Aorta (tissue), 5 donors: ENCODE results near the gene SYTL3. TPM values are rescaled to one million over a fixed set of nuclear protein-coding genes. Genes with fewer than 3 reads are reported as not detected.

Experiments used
- ATAC-seq: fragments of 200-7000 bp; cut with Tn5 transposase; one replicate; pipeline ENCODE4 v1.9.1; 2022; ENCODE audit warnings: moderate library complexity; ENCODE audit not compliant: low FRiP score
- DNase-seq, 2 donors: peaks; one replicate each; pipeline ENCODE4 v3.0.0-alpha.2; 2020
- H3K27ac ChIP-seq, 2 donors: one replicate each; pipeline ENCODE4 v1.5.1; 2013; ENCODE audit warnings: low read length in 2 of 2, mild to moderate bottlenecking in 2 of 2, moderate library complexity in 2 of 2, control low read depth in 1 of 2, inconsistent platforms in 1 of 2, low read depth in 1 of 2
- H3K27me3 ChIP-seq, 2 donors: one replicate each; pipeline ENCODE4 v1.6.1; 2013; ENCODE audit warnings: control low read depth in 1 of 2, low read length in 1 of 2, mild to moderate bottlenecking in 1 of 2, moderate library complexity in 1 of 2; ENCODE audit not compliant: insufficient read depth in 2 of 2, control insufficient read depth in 1 of 2
- H3K36me3 ChIP-seq, 2 donors: one replicate each; pipeline ENCODE4 v1.6.1; 2013; ENCODE audit warnings: control low read depth in 1 of 2, low read length in 1 of 2, mild to moderate bottlenecking in 1 of 2; ENCODE audit not compliant: insufficient read depth in 2 of 2, control insufficient read depth in 1 of 2
- H3K4me1 ChIP-seq, 2 donors: one replicate each; pipeline ENCODE4 v1.6.1; 2013; ENCODE audit warnings: low read length in 2 of 2, control low read depth in 1 of 2, mild to moderate bottlenecking in 1 of 2, moderate library complexity in 1 of 2; ENCODE audit not compliant: insufficient read depth in 2 of 2, control insufficient read depth in 1 of 2
- H3K4me3 ChIP-seq, 2 donors: one replicate each; pipeline ENCODE4 v1.5.1; 2013; ENCODE audit warnings: low read length in 2 of 2, control low read depth in 1 of 2, mild to moderate bottlenecking in 1 of 2
- H3K9me3 ChIP-seq: one replicate; pipeline ENCODE4 v1.6.1; 2013; ENCODE audit warnings: mild to moderate bottlenecking, low read length; ENCODE audit not compliant: control insufficient read depth
- WGBS, 2 donors: extraction: QIAGEN DNeasy Blood & Tissue Kit; methylation state at CpG; one replicate each; pipeline ENCODE4 v1.1.7; 2013; 5-methylcytosine and 5-hydroxymethylcytosine counted together
- intact Hi-C, 2 donors: fragments of 100-400 bp; cut with DNase I; formaldehyde crosslinking; loops; one replicate each; pipeline versions ENCODE4 v1.14.2 to v1.15.0; 2022
- polyA plus RNA-seq, 2 donors: library from polyadenylated mRNA; stranded (reverse); fragments of 200-250 nt; gene quantifications; one replicate each; pipeline ENCODE4 v1.2.3, GENCODE V29; 2013
- total RNA-seq, 2 donors: library from RNA; stranded (reverse); fragmentation: NEBNext Ultra II Directional; extraction: Animal tissue kit (Norgen Biotek cat#: 25700); gene quantifications; one replicate each; pipeline ENCODE4 v1.2.1, GENCODE V29; 2021
- donor health status: healthy with polysubstance abuse.
- donor health status: Bipolar disorder and iron deficiency.
- donor health status: DM: no; HTN: no; CAD: no.
- donor health status: DM: no; HTN: no; CAD: no.
- donor health status: DM: yes; HTN: yes; CAD: no.

Gene SYTL3
- total and polyA plus RNA-seq, 4 donors: 0.64 to 4.7 (median 2.4) TPM

DNA sequence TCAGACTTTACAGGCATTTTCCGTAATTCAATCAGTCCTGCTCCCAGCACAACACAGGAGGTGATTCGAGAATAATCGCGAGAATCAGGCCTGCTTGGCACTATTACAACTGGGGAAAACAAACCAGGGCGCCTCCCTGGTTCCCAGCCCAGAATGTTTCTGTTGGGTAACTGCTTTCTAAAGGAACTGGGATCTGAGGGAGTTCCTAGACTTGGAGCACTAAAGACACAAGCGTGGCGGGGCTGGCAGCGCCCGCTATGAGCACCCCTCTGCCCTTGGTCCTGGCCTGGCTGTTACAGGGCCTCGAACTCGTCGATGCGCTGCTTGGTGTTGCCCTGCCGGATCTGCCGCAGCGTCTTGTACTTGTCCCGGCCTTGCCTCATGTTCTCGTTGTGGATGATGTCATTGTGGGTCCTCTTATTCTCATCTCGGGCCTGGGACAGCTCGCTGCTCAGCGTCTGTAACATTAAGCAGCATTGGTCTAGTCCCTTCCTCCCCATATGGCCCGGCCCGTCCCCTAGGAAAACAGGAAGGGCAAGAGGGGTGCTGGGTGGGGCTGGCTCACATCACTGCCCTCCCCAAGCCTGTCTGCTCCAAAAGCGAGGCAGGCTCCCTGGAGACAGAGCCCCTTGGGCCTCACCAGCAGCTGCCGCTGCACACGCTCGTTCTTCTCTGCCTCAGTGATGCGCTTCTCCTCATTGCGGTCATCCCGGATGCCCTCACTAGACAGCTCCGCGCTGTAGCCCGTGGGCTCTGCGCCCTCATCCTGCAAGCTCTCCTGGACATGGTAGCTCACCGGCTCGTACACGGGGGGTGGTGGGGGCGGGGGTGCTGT, 117.0 kb downstream of the SYTL3 start:
- DNase-seq: no peak
- peaks cover 0 to 7% of the 10 kb centered on the region in 2 donors for H3K36me3 ChIP-seq

DNA sequence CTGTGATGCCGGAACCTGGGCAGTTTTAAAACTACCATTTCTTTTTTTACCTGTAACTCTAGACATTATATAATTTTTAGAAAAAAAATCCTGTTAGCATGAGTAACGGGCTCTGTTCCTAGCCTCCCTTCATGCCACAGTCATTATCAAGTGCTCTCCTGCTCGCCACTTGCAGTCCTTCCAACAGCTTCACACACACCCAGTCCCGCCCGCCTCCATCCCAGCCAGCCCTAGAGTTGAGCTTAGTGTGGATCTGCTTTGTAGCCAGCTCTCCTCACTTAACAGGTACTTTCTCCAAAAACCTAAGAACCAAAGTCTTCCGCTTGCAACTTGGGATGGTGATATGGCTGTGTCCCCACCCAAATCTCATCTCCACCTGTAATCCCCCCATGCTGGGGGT, 117.9 kb downstream of the SYTL3 start:
- no peak overlapping the region for H3K4me3 ChIP-seq
- ATAC-seq (no peak), DNase-seq (no peak)
- no peaks in the 10 kb centered on the region for H3K4me1 ChIP-seq
- H3K27ac ChIP-seq: no peak overlapping the region
- 95 to 97% methylated on average over 6 of the region's 6 CpGs for whole genome bisulfite sequencing, 2 donors
- peaks cover 0 to 7% of the 10 kb centered on the region in 2 donors for H3K36me3 ChIP-seq
- H3K27me3 ChIP-seq: no peaks in the 10 kb centered on the region
- intact Hi-C loops: no loop called here
- H3K9me3 ChIP-seq: no peaks in the 10 kb centered on the region

More for the DNA sequence above, 117.0 kb downstream of the SYTL3 start:
- intact Hi-C loops: no loop called here
- Histone ChIP-seq H3K4me3 (no peak overlapping the region), H3K4me1 (no peaks in the 10 kb centered on the region), H3K27me3 (no peaks in the 10 kb centered on the region), H3K9me3 (no peaks in the 10 kb centered on the region), H3K27ac (no peak overlapping the region)
- 86 to 88% methylated on average over 38 of the region's 38 CpGs for WGBS, 2 donors
- ATAC-seq: no peak

DNA sequence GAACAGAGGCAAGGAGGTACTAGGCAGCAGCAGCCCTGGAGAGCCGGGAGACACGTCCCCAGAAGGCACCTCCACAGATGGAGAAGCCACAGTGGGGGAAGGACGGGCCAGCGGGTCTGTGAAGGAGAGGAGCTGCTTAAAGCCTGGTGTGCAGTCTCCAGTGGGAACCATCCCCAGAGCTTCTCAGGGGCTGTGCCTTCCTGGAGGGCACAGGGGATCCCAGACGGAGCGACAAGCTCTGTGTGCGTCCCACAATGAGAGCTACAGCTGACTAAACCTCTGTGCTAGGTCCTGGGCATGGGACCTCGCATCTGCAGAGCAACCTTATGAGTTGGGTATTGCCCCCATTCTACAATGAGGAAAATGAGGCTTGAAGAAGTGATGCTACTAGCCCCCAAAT, 118.6 kb downstream of the SYTL3 start:
- intact Hi-C loops: no loop called here
- DNase-seq (no peak), ATAC-seq (no peak)
- H3K4me3 ChIP-seq: no peak overlapping the region
- H3K9me3 ChIP-seq: no peaks in the 10 kb centered on the region
- H3K27me3 ChIP-seq: no peaks in the 10 kb centered on the region
- no peaks in the 10 kb centered on the region for H3K4me1 ChIP-seq
- WGBS, 2 donors: 90 to 95% methylated on average over 8 of the region's 8 CpGs
- H3K36me3 ChIP-seq: peaks cover 0 to 7% of the 10 kb centered on the region in 2 donors
- no peak overlapping the region for H3K27ac ChIP-seq

DNA sequence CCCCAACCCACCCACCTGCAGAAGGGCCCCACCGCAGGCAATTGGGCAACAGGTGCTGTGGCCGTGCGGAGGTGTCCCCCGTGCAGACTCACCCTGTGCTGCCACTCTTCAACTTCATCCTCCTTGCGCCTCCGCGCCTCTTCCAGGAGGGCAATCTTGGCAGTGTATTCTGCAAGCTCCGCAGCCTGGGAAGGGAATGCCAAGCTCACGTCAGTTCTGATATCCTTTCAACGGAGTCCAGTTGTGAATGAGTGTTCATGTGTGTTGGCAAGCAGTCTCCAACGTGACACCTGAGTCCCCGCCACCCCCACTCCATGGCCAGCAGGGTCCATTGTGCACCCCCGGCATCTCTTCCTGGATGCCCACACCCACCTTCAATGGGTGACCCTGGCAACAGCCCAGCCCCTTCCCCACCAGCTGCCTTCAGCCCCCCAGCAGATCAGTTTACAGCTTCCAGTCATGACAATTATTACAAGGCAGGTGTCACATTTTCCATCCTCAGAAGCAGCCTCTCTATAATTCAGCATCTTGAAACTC, 119.4 kb downstream of the SYTL3 start:
- no peak overlapping the region for H3K27ac ChIP-seq
- intact Hi-C loops: no loop called here
- no peak overlapping the region for H3K4me3 ChIP-seq
- WGBS, 2 donors: 89% methylated on average over 13 of the region's 13 CpGs
- no peaks in the 10 kb centered on the region for H3K27me3 ChIP-seq
- H3K4me1 ChIP-seq: no peaks in the 10 kb centered on the region
- peaks cover 0 to 7% of the 10 kb centered on the region in 2 donors for H3K36me3 ChIP-seq
- no peak for ATAC-seq
- DNase-seq: no peak
- no peaks in the 10 kb centered on the region for H3K9me3 ChIP-seq

DNA sequence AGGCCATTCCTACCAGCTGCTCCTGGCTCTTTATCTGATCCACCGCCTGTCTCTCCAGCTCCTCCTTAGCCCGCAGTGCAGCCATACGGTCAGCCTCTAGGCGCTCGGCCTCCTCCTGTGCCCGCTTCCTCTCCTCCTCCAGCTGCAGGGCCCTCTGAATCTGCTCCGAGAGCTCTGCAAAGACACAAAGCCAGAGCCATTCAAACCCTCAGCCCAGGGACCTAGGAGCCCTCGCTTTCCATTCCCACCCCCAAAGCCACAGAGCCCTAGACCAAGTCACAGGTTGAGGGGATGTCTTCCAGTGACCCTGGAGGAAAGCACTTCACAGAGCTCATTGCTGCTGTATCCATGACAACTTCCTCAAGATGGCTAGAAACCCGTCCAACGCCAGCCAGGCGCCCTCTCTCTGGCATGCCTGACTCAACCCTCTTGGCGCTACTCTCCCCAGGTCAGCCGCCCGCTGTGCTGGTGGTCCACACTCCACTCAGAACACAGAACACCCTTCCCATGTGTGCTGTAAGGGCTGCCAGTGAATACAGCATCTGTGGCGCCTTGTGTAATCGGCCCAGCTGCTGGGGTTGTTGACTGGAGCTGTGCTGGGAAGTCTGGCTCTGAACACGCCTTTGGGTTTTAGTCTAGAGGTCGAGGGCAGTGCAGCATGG, 120.0 kb downstream of the SYTL3 start:
- no peak overlapping the region for H3K27ac ChIP-seq
- H3K4me1 ChIP-seq: no peaks in the 10 kb centered on the region
- ATAC-seq (no peak), DNase-seq (no peak)
- no peaks in the 10 kb centered on the region for H3K9me3 ChIP-seq
- no peak overlapping the region for H3K4me3 ChIP-seq
- H3K27me3 ChIP-seq: no peaks in the 10 kb centered on the region
- intact Hi-C loops: no loop called here
- 88 to 89% methylated on average over 18 of the region's 18 CpGs for WGBS, 2 donors
- peaks cover 0 to 7% of the 10 kb centered on the region in 2 donors for H3K36me3 ChIP-seq

DNA sequence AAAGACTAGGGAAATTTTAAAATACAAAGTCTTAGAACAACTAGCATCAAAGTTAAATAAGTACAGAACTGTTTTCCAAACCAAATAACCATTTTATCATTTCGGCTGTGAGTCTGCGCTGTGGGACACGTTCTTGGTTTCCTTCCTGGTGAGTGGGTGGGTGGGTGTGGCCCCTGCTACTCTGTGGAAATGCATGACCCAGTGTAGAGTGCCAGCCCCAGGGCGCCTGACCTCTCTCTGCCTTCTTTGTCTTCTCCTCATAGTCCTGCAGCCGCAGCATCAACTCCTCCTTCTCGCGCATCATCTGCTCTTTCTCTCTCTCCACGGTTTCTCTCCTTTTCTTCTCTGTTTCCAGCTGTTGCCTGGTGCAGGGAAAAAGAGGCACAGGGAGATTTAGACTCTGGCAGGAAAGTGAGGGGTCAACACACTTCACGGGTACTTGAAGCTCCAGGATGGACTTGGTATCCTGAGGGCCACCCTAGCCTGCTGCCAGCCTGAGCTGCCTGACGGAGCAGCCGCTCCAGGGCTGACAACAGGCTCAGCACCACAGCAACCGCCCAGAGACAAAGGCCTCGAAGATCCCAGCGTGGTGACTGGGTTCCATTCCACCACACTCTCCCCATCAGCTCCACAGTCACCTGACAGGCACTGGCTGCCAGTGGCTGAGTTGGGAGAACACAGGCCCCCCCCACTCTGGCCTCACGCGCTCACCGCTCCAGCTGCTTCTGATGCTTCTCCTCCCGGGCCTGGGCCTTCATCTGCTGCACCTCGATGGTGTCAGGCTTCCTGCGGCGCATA, 120.9 kb downstream of the SYTL3 start:
- no peaks in the 10 kb centered on the region for H3K4me1 ChIP-seq
- H3K4me3 ChIP-seq: no peak overlapping the region
- no peak for ATAC-seq
- no peaks in the 10 kb centered on the region for H3K27me3 ChIP-seq
- intact Hi-C loops: no loop called here
- WGBS, 2 donors: 68 to 77% methylated on average over 21 of the region's 21 CpGs
- no peak for DNase-seq
- H3K36me3 ChIP-seq: peaks cover 0 to 7% of the 10 kb centered on the region in 2 donors
- H3K27ac ChIP-seq: no peak overlapping the region
- no peaks in the 10 kb centered on the region for H3K9me3 ChIP-seq

DNA sequence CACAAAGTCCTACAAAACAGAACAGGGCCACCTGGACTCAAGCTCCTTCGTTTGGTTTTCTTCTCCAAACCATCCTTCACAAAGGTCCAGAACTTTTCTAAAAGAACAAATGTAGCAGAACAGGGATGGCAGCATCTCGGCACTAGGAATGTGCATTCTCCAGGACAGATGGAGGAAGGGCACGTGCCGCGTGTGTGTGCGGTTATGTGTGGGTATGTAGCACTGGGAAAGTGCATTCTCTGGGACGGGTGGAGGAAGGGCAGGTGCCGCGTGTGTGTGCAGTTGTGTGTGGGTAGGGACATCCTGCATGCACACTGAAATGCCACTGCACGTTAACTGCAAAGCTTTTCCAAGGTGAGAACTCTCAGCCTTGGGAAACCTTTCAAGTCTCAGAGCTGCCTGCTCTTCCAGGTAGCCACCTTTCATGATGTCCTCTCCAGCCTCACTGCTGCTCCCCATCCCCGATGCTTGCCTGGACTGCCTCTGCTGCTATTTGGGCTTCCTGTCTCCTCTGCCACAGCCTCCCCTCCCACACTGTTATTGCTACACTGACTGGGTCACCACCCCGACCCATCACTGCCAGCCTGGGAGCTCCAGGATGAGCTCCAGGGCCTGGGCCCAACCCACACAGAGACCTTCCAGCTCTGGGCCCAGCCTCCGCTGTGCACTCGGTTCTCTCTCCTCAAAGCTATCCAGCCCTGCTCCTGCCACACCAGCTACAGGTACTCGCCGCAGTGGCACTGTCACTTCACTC, 121.7 kb downstream of the SYTL3 start:
- no peaks in the 10 kb centered on the region for H3K4me1 ChIP-seq
- ATAC-seq: no peak

DNA sequence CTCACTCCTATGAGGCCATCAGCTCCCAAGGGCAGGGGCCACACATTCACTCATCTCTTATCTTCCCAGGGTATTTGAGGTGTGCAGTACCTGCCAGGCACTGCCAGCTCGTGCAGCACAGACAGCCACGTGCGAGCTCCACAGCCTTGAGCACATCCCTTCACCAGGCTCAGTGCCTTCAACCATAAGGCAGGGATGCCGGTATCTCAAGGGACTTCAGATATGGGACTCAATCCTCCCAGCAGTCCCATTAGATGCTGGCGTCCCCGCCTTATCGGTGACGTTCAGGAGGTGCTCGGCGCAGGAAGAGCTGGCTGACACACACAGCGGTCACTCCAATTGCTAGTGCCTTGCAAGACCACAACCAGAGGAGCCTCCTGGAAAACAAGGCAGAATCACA, 122.3 kb downstream of the SYTL3 start:
- no peaks in the 10 kb centered on the region for H3K4me1 ChIP-seq
- no peak overlapping the region for H3K4me3 ChIP-seq
- WGBS, 2 donors: 93 to 94% methylated on average over 11 of the region's 11 CpGs
- no peak for DNase-seq
- ATAC-seq: no peak
- no peak overlapping the region for H3K27ac ChIP-seq
- intact Hi-C loops: no loop called here
- H3K36me3 ChIP-seq: peaks cover 0 to 7% of the 10 kb centered on the region in 2 donors
- H3K27me3 ChIP-seq: no peaks in the 10 kb centered on the region
- H3K9me3 ChIP-seq: no peaks in the 10 kb centered on the region

More for the DNA sequence above, 121.7 kb downstream of the SYTL3 start:
- no peaks in the 10 kb centered on the region for H3K27me3 ChIP-seq
- H3K27ac ChIP-seq: no peak overlapping the region
- DNase-seq: no peak
- WGBS, 2 donors: 88 to 92% methylated on average over 16 of the region's 16 CpGs
- H3K36me3 ChIP-seq: peaks cover 0 to 7% of the 10 kb centered on the region in 2 donors
- H3K4me3 ChIP-seq: no peak overlapping the region
- H3K9me3 ChIP-seq: no peaks in the 10 kb centered on the region
- intact Hi-C loops: no loop called here
